HL-60 (cell line): Measurements from ENCODE around the gene KCNQ1.

Experiments used
- DNase-seq, 2 experiments: peaks; one replicate each; pipeline ENCODE4 v3.0.0-alpha.2; 2010 to 2020; ENCODE audit warnings: low read depth in 1 of 2, low spot score in 1 of 2
- H3K27ac ChIP-seq: fragments of 250-450 bp; sonication (Bioruptor Pico); replicated peaks from 2 replicates; pipeline ENCODE4 v1.5.1; 2020; ENCODE audit warnings: mild to moderate bottlenecking, moderate library complexity
- H3K27me3 ChIP-seq: fragments of 250-450 bp; sonication (Bioruptor Pico); 2 replicates; pipeline ENCODE4 v1.5.1; 2021; ENCODE audit warnings: mild to moderate bottlenecking, moderate library complexity; ENCODE audit not compliant: insufficient read depth, poor library complexity, severe bottlenecking
- H3K4me3 ChIP-seq: replicated peaks from 2 replicates; pipeline ENCODE4 v1.5.1; 2011; ENCODE audit warnings: mild to moderate bottlenecking, control low read depth, low read length; ENCODE audit not compliant: insufficient read depth
- CTCF ChIP-seq: IDR thresholded peaks from one replicate; pipeline ENCODE4 v1.5.1; 2011; ENCODE audit warnings: low read length, control low read depth, inconsistent platforms; ENCODE audit not compliant: insufficient read depth
- GABPA ChIP-seq: IDR thresholded peaks from 2 replicates; pipeline ENCODE4 v1.6.1; 2012; ENCODE audit warnings: low read depth
- POLR2AphosphoS5 ChIP-seq: IDR thresholded peaks from 2 replicates; pipeline ENCODE4 v1.6.1; 2012; ENCODE audit warnings: low read depth
- REST ChIP-seq: IDR thresholded peaks from 2 replicates; pipeline ENCODE4 v1.6.1; 2012; ENCODE audit warnings: low read depth; ENCODE audit not compliant: insufficient replicate concordance
- SPI1 ChIP-seq: IDR thresholded peaks from 2 replicates; pipeline ENCODE4 v1.6.1; 2012; ENCODE audit warnings: low read depth, mild to moderate bottlenecking, borderline replicate concordance

Gene KCNQ1

GRCh38 chr11:2412323-2412722 is 32.5 kb upstream of the KCNQ1 start:
- Histone ChIP-seq H3K4me3 (no peak overlapping the region), H3K27ac (no peak overlapping the region), H3K27me3 (no peaks in the 10 kb centered on the region)
- no peak for TF ChIP-seq POLR2AphosphoS5
- TF ChIP-seq GABPA = no peak
- DNase-seq = no peak

- Histone ChIP-seq H3K27ac (no peak overlapping the region), H3K27me3 (no peaks in the 10 kb centered on the region), H3K4me3 (no peak overlapping the region)
- DNase-seq = no peak
- 0 out of 2 replicates have a peak, but pooled peaks have one; percentile 4 for TF ChIP-seq SPI1
- no peak for TF ChIP-seq CTCF
- TF ChIP-seq POLR2AphosphoS5 = no peak
- no peak for TF ChIP-seq GABPA
- no peak for TF ChIP-seq REST
These were observed 30.8 kb upstream of the KCNQ1 start for GRCh38 chr11:2413742-2414579.

- Histone ChIP-seq H3K4me3 (no peak overlapping the region), H3K27me3 (no peaks in the 10 kb centered on the region), H3K27ac (no peak overlapping the region)
- TF ChIP-seq SPI1 (no peak), GABPA (no peak), REST (no peak), CTCF (no peak), POLR2AphosphoS5 (no peak)
- no peak for DNase-seq
These were observed 30.2 kb upstream of the KCNQ1 start for GRCh38 chr11:2414616-2415015.

- no peak overlapping the region for H3K4me3 ChIP-seq
- TF ChIP-seq SPI1 (no peak), REST (no peak), POLR2AphosphoS5 (no peak), GABPA (no peak), CTCF (no peak)
- H3K27ac ChIP-seq = no peak overlapping the region
- DNase-seq = no peak
- H3K27me3 ChIP-seq = no peaks in the 10 kb centered on the region
These were observed 29.6 kb upstream of the KCNQ1 start for GRCh38 chr11:2415171-2415570.
